GM12865 (cell line): Measurements from ENCODE around the gene HIBADH.

Source experiments
- DNase-seq: peaks from one replicate; pipeline ENCODE4 v3.0.0; 2010; ENCODE audit warnings: low read depth
- H3K4me3 ChIP-seq: 2 replicates; pipeline ENCODE4 v1.5.1; 2011; ENCODE audit warnings: mild to moderate bottlenecking, low read depth, low read length, control low read depth
- CTCF ChIP-seq: IDR thresholded peaks from 2 replicates; pipeline ENCODE4 v1.5.1; 2011; ENCODE audit warnings: low read length, control low read depth, low read depth, inconsistent platforms; ENCODE audit not compliant: insufficient read depth; ENCODE audit errors: missing control alignments

Gene HIBADH

GRCh38 chr7:27491534-27491933, 171.1 kb downstream of the HIBADH start:
- TF ChIP-seq CTCF = no peak
- no peak overlapping the region for H3K4me3 ChIP-seq
- DNase-seq = no peak

- DNase-seq = no peak
- TF ChIP-seq CTCF = no peak
- H3K4me3 ChIP-seq = no peak overlapping the region
Measured at GRCh38 chr7:27487509-27487908, 175.2 kb downstream of the HIBADH start.

GRCh38 chr7:27484451-27484850, 178.2 kb downstream of the HIBADH start:
- no peak for DNase-seq
- H3K4me3 ChIP-seq = no peak overlapping the region
- no peak for TF ChIP-seq CTCF

- DNase-seq = no peak
- no peak overlapping the region for H3K4me3 ChIP-seq
- no peak for TF ChIP-seq CTCF
Measured at GRCh38 chr7:27482219-27482618, 180.5 kb downstream of the HIBADH start.

GRCh38 chr7:27478556-27478955, 184.1 kb downstream of the HIBADH start:
- H3K4me3 ChIP-seq = no peak overlapping the region
- no peak for TF ChIP-seq CTCF
- DNase-seq = no peak

- no peak for TF ChIP-seq CTCF
- no peak overlapping the region for H3K4me3 ChIP-seq
- no peak for DNase-seq
Measured at GRCh38 chr7:27478084-27478483, 184.6 kb downstream of the HIBADH start.

GRCh38 chr7:27476493-27476892, 186.2 kb downstream of the HIBADH start:
- no peak for DNase-seq
- TF ChIP-seq CTCF = no peak
- H3K4me3 ChIP-seq = no peak overlapping the region
